Measurements from ENCODE around the gene DLST. TPM values are rescaled to one million over a fixed set of nuclear protein-coding genes. Genes with fewer than 3 reads are reported as not detected.

The DLST gene
- total and polyA plus RNA-seq, 5 donors from 2014 or later: 8.1 to 122 (median 11.6) TPM

- Histone ChIP-seq H3K27ac (ENCODE audit: insufficient read depth, low read length, poor library complexity, severe bottlenecking) (no peak overlapping the region), H3K36me3 (ENCODE audit: control insufficient read depth, insufficient read depth, low read length) (peaks cover 85% of the 10 kb centered on the region), H3K4me1 (ENCODE audit: control insufficient read depth, insufficient read depth, low read length, poor library complexity, severe bottlenecking) (peaks cover 12% of the 10 kb centered on the region), H3K9me3 (ENCODE audit: control insufficient read depth in 2 of 2, low read length in 2 of 2) (no peaks in the 10 kb centered on the region), H3K4me3 (ENCODE audit: low read depth, low read length) (no peak overlapping the region), H3K27me3 (ENCODE audit: control insufficient read depth, insufficient read depth, low read length) (no peaks in the 10 kb centered on the region)
- Mint-ChIP-seq H3K4me3 (no peak overlapping the region), H3K36me3 (peaks cover 48% of the 10 kb centered on the region), H3K9me3 (no peaks in the 10 kb centered on the region), H3K27me3 (no peaks in the 10 kb centered on the region), H3K4me1 (peaks cover 14 to 20% (median 18%) of the 10 kb centered on the region in 4 donors), H3K27ac (peak overlapping the region in 1 of 3 donors; percentile 67)
- no peak for DNase-seq
- no peak for ATAC-seq (ENCODE audit: low read depth in 2 of 2)
Observed at GRCh38 chr14:74891870-74892269, 10.2 kb downstream of the DLST start.

- DNase-seq (no peak), ATAC-seq (ENCODE audit: low read depth in 2 of 2) (no peak)
- H3K27me3 ChIP-seq (ENCODE audit: control insufficient read depth, insufficient read depth, low read length): no peaks in the 10 kb centered on the region
- peaks cover 8% of the 10 kb centered on the region for H3K4me1 ChIP-seq (ENCODE audit: control insufficient read depth, insufficient read depth, low read length, poor library complexity, severe bottlenecking)
- no peak overlapping the region for H3K27ac ChIP-seq (ENCODE audit: insufficient read depth, low read length, poor library complexity, severe bottlenecking)
- no peak overlapping the region for H3K4me3 ChIP-seq (ENCODE audit: low read depth, low read length)
- no peak overlapping the region for H3K4me3 Mint-ChIP-seq
- peaks cover 50% of the 10 kb centered on the region for H3K36me3 Mint-ChIP-seq
- no peaks in the 10 kb centered on the region for H3K27me3 Mint-ChIP-seq
- H3K27ac Mint-ChIP-seq: peak overlapping the region in 1 of 3 donors; percentile 67
- peaks cover 12 to 21% (median 17%) of the 10 kb centered on the region in 4 donors for H3K4me1 Mint-ChIP-seq
- peaks cover 89% of the 10 kb centered on the region for H3K36me3 ChIP-seq (ENCODE audit: control insufficient read depth, insufficient read depth, low read length)
- no peaks in the 10 kb centered on the region for H3K9me3 Mint-ChIP-seq
- no peaks in the 10 kb centered on the region for H3K9me3 ChIP-seq (ENCODE audit: control insufficient read depth in 2 of 2, low read length in 2 of 2)
Observed at GRCh38 chr14:74892745-74893144, 11.0 kb downstream of the DLST start.

- DNase-seq (no peak), ATAC-seq (ENCODE audit: low read depth in 2 of 2) (no peak)
- Histone ChIP-seq H3K27ac (ENCODE audit: insufficient read depth, low read length, poor library complexity, severe bottlenecking) (no peak overlapping the region), H3K9me3 (ENCODE audit: control insufficient read depth in 2 of 2, low read length in 2 of 2) (no peaks in the 10 kb centered on the region), H3K4me1 (ENCODE audit: control insufficient read depth, insufficient read depth, low read length, poor library complexity, severe bottlenecking) (no peaks in the 10 kb centered on the region), H3K36me3 (ENCODE audit: control insufficient read depth, insufficient read depth, low read length) (peaks cover 94% of the 10 kb centered on the region), H3K4me3 (ENCODE audit: low read depth, low read length) (no peak overlapping the region), H3K27me3 (ENCODE audit: control insufficient read depth, insufficient read depth, low read length) (no peaks in the 10 kb centered on the region)
- Mint-ChIP-seq H3K36me3 (peaks cover 51% of the 10 kb centered on the region), H3K4me3 (no peak overlapping the region), H3K4me1 (peaks cover 3 to 18% (median 10%) of the 10 kb centered on the region in 4 donors), H3K27me3 (no peaks in the 10 kb centered on the region), H3K27ac (peak overlapping the region; percentile 2 to 56 (median 38)), H3K9me3 (no peaks in the 10 kb centered on the region)
Observed at GRCh38 chr14:74893614-74894091, 11.9 kb downstream of the DLST start.

GRCh38 chr14:74896400-74896799 lies 14.7 kb downstream of the DLST start:
- Mint-ChIP-seq H3K27me3 (no peaks in the 10 kb centered on the region), H3K36me3 (peaks cover 59% of the 10 kb centered on the region), H3K27ac (no peak overlapping the region)

GRCh38 chr14:74897642-74898041 lies 15.9 kb downstream of the DLST start:
- Mint-ChIP-seq H3K4me1 (peaks cover 0 to 10% (median 6%) of the 10 kb centered on the region in 4 donors), H3K36me3 (peaks cover 52% of the 10 kb centered on the region), H3K9me3 (no peaks in the 10 kb centered on the region), H3K27me3 (no peaks in the 10 kb centered on the region), H3K27ac (peak overlapping the region in 1 of 3 donors; percentile 60), H3K4me3 (no peak overlapping the region)
- DNase-seq (no peak), ATAC-seq (ENCODE audit: low read depth in 2 of 2) (no peak)
- H3K9me3 ChIP-seq (ENCODE audit: control insufficient read depth in 2 of 2, low read length in 2 of 2): no peaks in the 10 kb centered on the region
- no peaks in the 10 kb centered on the region for H3K27me3 ChIP-seq (ENCODE audit: control insufficient read depth, insufficient read depth, low read length)
- H3K27ac ChIP-seq (ENCODE audit: insufficient read depth, low read length, poor library complexity, severe bottlenecking): no peak overlapping the region
- no peaks in the 10 kb centered on the region for H3K4me1 ChIP-seq (ENCODE audit: control insufficient read depth, insufficient read depth, low read length, poor library complexity, severe bottlenecking)
- H3K4me3 ChIP-seq (ENCODE audit: low read depth, low read length): no peak overlapping the region
- H3K36me3 ChIP-seq (ENCODE audit: control insufficient read depth, insufficient read depth, low read length): peaks cover 96% of the 10 kb centered on the region

More at GRCh38 chr14:74896400-74896799, 14.7 kb downstream of the DLST start:
- H3K4me3 ChIP-seq (ENCODE audit: low read depth, low read length): no peak overlapping the region
- no peaks in the 10 kb centered on the region for H3K9me3 ChIP-seq (ENCODE audit: control insufficient read depth in 2 of 2, low read length in 2 of 2)
- H3K4me1 ChIP-seq (ENCODE audit: control insufficient read depth, insufficient read depth, low read length, poor library complexity, severe bottlenecking): no peaks in the 10 kb centered on the region
- Mint-ChIP-seq H3K9me3 (no peaks in the 10 kb centered on the region), H3K4me1 (peaks cover 0 to 7% (median 6%) of the 10 kb centered on the region in 4 donors), H3K4me3 (no peak overlapping the region)
- no peak for ATAC-seq (ENCODE audit: low read depth in 2 of 2)
- peaks cover 96% of the 10 kb centered on the region for H3K36me3 ChIP-seq (ENCODE audit: control insufficient read depth, insufficient read depth, low read length)
- no peak for DNase-seq
- no peaks in the 10 kb centered on the region for H3K27me3 ChIP-seq (ENCODE audit: control insufficient read depth, insufficient read depth, low read length)
- no peak overlapping the region for H3K27ac ChIP-seq (ENCODE audit: insufficient read depth, low read length, poor library complexity, severe bottlenecking)

- no peak overlapping the region for H3K4me3 ChIP-seq (ENCODE audit: low read depth, low read length)
- H3K4me1 Mint-ChIP-seq: peaks cover 0 to 10% (median 6%) of the 10 kb centered on the region in 4 donors
- H3K4me3 Mint-ChIP-seq: no peak overlapping the region
- no peaks in the 10 kb centered on the region for H3K27me3 ChIP-seq (ENCODE audit: control insufficient read depth, insufficient read depth, low read length)
- peaks cover 96% of the 10 kb centered on the region for H3K36me3 ChIP-seq (ENCODE audit: control insufficient read depth, insufficient read depth, low read length)
- no peaks in the 10 kb centered on the region for H3K9me3 ChIP-seq (ENCODE audit: control insufficient read depth in 2 of 2, low read length in 2 of 2)
- no peaks in the 10 kb centered on the region for H3K27me3 Mint-ChIP-seq
- no peaks in the 10 kb centered on the region for H3K9me3 Mint-ChIP-seq
- peak overlapping the region in 1 of 3 donors; percentile 25 for H3K27ac Mint-ChIP-seq
- ATAC-seq (ENCODE audit: low read depth in 2 of 2): no peak
- H3K36me3 Mint-ChIP-seq: peaks cover 52% of the 10 kb centered on the region
- H3K27ac ChIP-seq (ENCODE audit: insufficient read depth, low read length, poor library complexity, severe bottlenecking): no peak overlapping the region
- no peak for DNase-seq
- no peaks in the 10 kb centered on the region for H3K4me1 ChIP-seq (ENCODE audit: control insufficient read depth, insufficient read depth, low read length, poor library complexity, severe bottlenecking)
Observed at GRCh38 chr14:74898083-74898482, 16.4 kb downstream of the DLST start.

- Mint-ChIP-seq H3K9me3 (no peaks in the 10 kb centered on the region), H3K4me1 (peaks cover 0 to 10% (median 6%) of the 10 kb centered on the region in 4 donors), H3K27me3 (no peaks in the 10 kb centered on the region), H3K4me3 (no peak overlapping the region), H3K36me3 (peaks cover 48% of the 10 kb centered on the region), H3K27ac (no peak overlapping the region)
- H3K27ac ChIP-seq (ENCODE audit: insufficient read depth, low read length, poor library complexity, severe bottlenecking): no peak overlapping the region
- no peak overlapping the region for H3K4me3 ChIP-seq (ENCODE audit: low read depth, low read length)
- no peaks in the 10 kb centered on the region for H3K9me3 ChIP-seq (ENCODE audit: control insufficient read depth in 2 of 2, low read length in 2 of 2)
- H3K36me3 ChIP-seq (ENCODE audit: control insufficient read depth, insufficient read depth, low read length): peaks cover 94% of the 10 kb centered on the region
- H3K4me1 ChIP-seq (ENCODE audit: control insufficient read depth, insufficient read depth, low read length, poor library complexity, severe bottlenecking): no peaks in the 10 kb centered on the region
- ATAC-seq (ENCODE audit: low read depth in 2 of 2) (no peak), DNase-seq (no peak)
- H3K27me3 ChIP-seq (ENCODE audit: control insufficient read depth, insufficient read depth, low read length): no peaks in the 10 kb centered on the region
Observed at GRCh38 chr14:74898694-74899093, 17.0 kb downstream of the DLST start.

- no peak overlapping the region for H3K27ac ChIP-seq (ENCODE audit: insufficient read depth, low read length, poor library complexity, severe bottlenecking)
- no peak overlapping the region for H3K4me3 Mint-ChIP-seq
- peak overlapping the region in 1 of 3 donors; percentile 61 for H3K27ac Mint-ChIP-seq
- H3K4me3 ChIP-seq (ENCODE audit: low read depth, low read length): no peak overlapping the region
- no peaks in the 10 kb centered on the region for H3K9me3 Mint-ChIP-seq
- ATAC-seq (ENCODE audit: low read depth in 2 of 2) (no peak), DNase-seq (no peak)
- H3K36me3 ChIP-seq (ENCODE audit: control insufficient read depth, insufficient read depth, low read length): peaks cover 66% of the 10 kb centered on the region
- peaks cover 0 to 11% (median 7%) of the 10 kb centered on the region in 4 donors for H3K4me1 Mint-ChIP-seq
- H3K27me3 ChIP-seq (ENCODE audit: control insufficient read depth, insufficient read depth, low read length): no peaks in the 10 kb centered on the region
- no peaks in the 10 kb centered on the region for H3K9me3 ChIP-seq (ENCODE audit: control insufficient read depth in 2 of 2, low read length in 2 of 2)
- H3K4me1 ChIP-seq (ENCODE audit: control insufficient read depth, insufficient read depth, low read length, poor library complexity, severe bottlenecking): peaks cover 3% of the 10 kb centered on the region
- no peaks in the 10 kb centered on the region for H3K27me3 Mint-ChIP-seq
- H3K36me3 Mint-ChIP-seq: peaks cover 33% of the 10 kb centered on the region
Observed at GRCh38 chr14:74902941-74903705, 21.4 kb downstream of the DLST start.

All from CD4-positive, CD25-positive, alpha-beta regulatory T cell (primary cell).